Activated T-helper 2 cell treated with anti-CD3 and anti-CD28 coated beads, Interferon-gamma antibody, Interleukin-2, Interleukin-4, amounts not matched to agents 10 μg/mL and 5 μg/mL and 100 μg/mL, durations not matched to agents 14 hours and 24 hours and 36 hours (primary cell): Measurements from ENCODE around the gene ASRGL1. TPM values are rescaled to one million over a fixed set of nuclear protein-coding genes. Genes with fewer than 3 reads are reported as not detected.

Experiments used
- DNase-seq: peaks from one replicate; pipeline ENCODE4 v3.0.0; 2021; ENCODE audit warnings: low spot score
- H3K27ac Mint-ChIP-seq: one replicate; pipeline ENCODE4 v1.8.0; 2021; ENCODE audit warnings: mixed read lengths
- H3K27me3 Mint-ChIP-seq: one replicate; pipeline ENCODE4 v1.8.0; 2021; ENCODE audit warnings: low read depth, mixed read lengths
- H3K36me3 Mint-ChIP-seq: one replicate; pipeline ENCODE4 v1.8.0; 2021; ENCODE audit warnings: low read depth, mixed read lengths
- H3K4me1 Mint-ChIP-seq: one replicate; pipeline ENCODE4 v1.8.0; 2021; ENCODE audit warnings: low read depth, mixed read lengths
- H3K4me3 Mint-ChIP-seq: one replicate; pipeline ENCODE4 v1.8.0; 2021; ENCODE audit warnings: low read depth, mild to moderate bottlenecking, moderate library complexity, mixed read lengths
- H3K9me3 Mint-ChIP-seq: one replicate; pipeline ENCODE4 v1.8.0; 2021; ENCODE audit warnings: mixed read lengths
- intact Hi-C: fragments of 100-400 bp; cut with micrococcal nuclease; formaldehyde crosslinking; loops from one replicate; pipeline ENCODE4 v1.15.1; 2023
- total RNA-seq: library from RNA; stranded (reverse); gene quantifications from 2 replicates; pipeline ENCODE4 v1.2.3, GENCODE V29; 2022

ASRGL1 gene
- total RNA-seq, 1 donor from 2014 or later, result 6.1 TPM

- no peaks in the 10 kb centered on the region for H3K27me3 Mint-ChIP-seq
- H3K4me1 Mint-ChIP-seq, result peaks cover 63% of the 10 kb centered on the region
- intact Hi-C loops, result no loop called here
- H3K4me3 Mint-ChIP-seq, result no peak overlapping the region
- no peaks in the 10 kb centered on the region for H3K9me3 Mint-ChIP-seq
- no peaks in the 10 kb centered on the region for H3K36me3 Mint-ChIP-seq
- H3K27ac Mint-ChIP-seq, result no peak overlapping the region
- DNase-seq, result no peak
Measured at GRCh38 chr11:62432695-62433094, 95.4 kb downstream of the ASRGL1 start.

- no peak overlapping the region for H3K27ac Mint-ChIP-seq
Measured at GRCh38 chr11:62433141-62433903, 96.1 kb downstream of the ASRGL1 start.

GRCh38 chr11:62433904-62434276 lies 96.6 kb downstream of the ASRGL1 start:
- Mint-ChIP-seq H3K9me3 (no peaks in the 10 kb centered on the region), H3K4me1 (peaks cover 53% of the 10 kb centered on the region), H3K27ac (no peak overlapping the region), H3K4me3 (no peak overlapping the region), H3K27me3 (no peaks in the 10 kb centered on the region), H3K36me3 (no peaks in the 10 kb centered on the region)
- DNase-seq, result no peak
- intact Hi-C loops, result no loop called here

More at GRCh38 chr11:62433141-62433903, 96.1 kb downstream of the ASRGL1 start:
- Mint-ChIP-seq H3K27me3 (no peaks in the 10 kb centered on the region), H3K4me3 (no peak overlapping the region), H3K36me3 (no peaks in the 10 kb centered on the region), H3K9me3 (no peaks in the 10 kb centered on the region), H3K4me1 (peaks cover 59% of the 10 kb centered on the region)
- intact Hi-C loops, result no loop called here
- DNase-seq, result no peak

- DNase-seq, result no peak
- intact Hi-C loops, result no loop called here
- Mint-ChIP-seq H3K4me1 (peaks cover 40% of the 10 kb centered on the region), H3K27me3 (no peaks in the 10 kb centered on the region), H3K27ac (no peak overlapping the region), H3K36me3 (no peaks in the 10 kb centered on the region), H3K4me3 (no peak overlapping the region), H3K9me3 (no peaks in the 10 kb centered on the region)
Measured at GRCh38 chr11:62435846-62436660, 98.8 kb downstream of the ASRGL1 start.

GRCh38 chr11:62437616-62438015 lies 100.4 kb downstream of the ASRGL1 start:
- H3K4me1 Mint-ChIP-seq, result peaks cover 33% of the 10 kb centered on the region
- H3K4me3 Mint-ChIP-seq, result no peak overlapping the region
- H3K27ac Mint-ChIP-seq, result no peak overlapping the region
- no peaks in the 10 kb centered on the region for H3K9me3 Mint-ChIP-seq
- DNase-seq, result no peak
- intact Hi-C loops, result no loop called here
- H3K36me3 Mint-ChIP-seq, result no peaks in the 10 kb centered on the region
- no peaks in the 10 kb centered on the region for H3K27me3 Mint-ChIP-seq

- intact Hi-C loops, result no loop called here
- Mint-ChIP-seq H3K27ac (no peak overlapping the region), H3K36me3 (no peaks in the 10 kb centered on the region), H3K4me1 (peaks cover 28% of the 10 kb centered on the region), H3K4me3 (no peak overlapping the region), H3K27me3 (no peaks in the 10 kb centered on the region), H3K9me3 (no peaks in the 10 kb centered on the region)
- no peak for DNase-seq
Measured at GRCh38 chr11:62438641-62439040, 101.4 kb downstream of the ASRGL1 start.

GRCh38 chr11:62439785-62440602 lies 102.7 kb downstream of the ASRGL1 start:
- no peak overlapping the region for H3K27ac Mint-ChIP-seq
- no peaks in the 10 kb centered on the region for H3K27me3 Mint-ChIP-seq
- H3K4me1 Mint-ChIP-seq, result peaks cover 21% of the 10 kb centered on the region
- no peak for DNase-seq
- H3K36me3 Mint-ChIP-seq, result no peaks in the 10 kb centered on the region
- no peaks in the 10 kb centered on the region for H3K9me3 Mint-ChIP-seq
- no peak overlapping the region for H3K4me3 Mint-ChIP-seq
- intact Hi-C loops, result loop anchor here (10.0 kb wide), 1 partner anchor 45 kb away; no protein-coding TSS in a partner anchor

Other genes with a start within 250 kb of the ASRGL1 start
- 105 and 108 TPM in 2 replicates for gene INCENP, start 213.4 kb upstream of the ASRGL1 start, total RNA-seq
- not detected in 2 replicates for gene SCGB1D1, start 147.2 kb upstream of the ASRGL1 start, total RNA-seq
- not detected in 2 replicates for gene SCGB2A1, start 128.8 kb upstream of the ASRGL1 start, total RNA-seq
- gene SCGB1D2, start 95.2 kb upstream of the ASRGL1 start, total RNA-seq, result not detected in 2 replicates
- gene SCGB2A2, start 67.3 kb upstream of the ASRGL1 start, total RNA-seq, result not detected in 2 replicates
- not detected in 2 replicates for gene SCGB1D4, start 38.4 kb upstream of the ASRGL1 start, total RNA-seq
- gene SCGB1A1, start 81.6 kb downstream of the ASRGL1 start, total RNA-seq, result not detected in 2 replicates
- 105 and 108 TPM in 2 replicates for gene AHNAK, start 209.4 kb downstream of the ASRGL1 start, total RNA-seq
- 1,369 and 1,395 TPM in 2 replicates for gene EEF1G, start 236.4 kb downstream of the ASRGL1 start, total RNA-seq